Panc1 (cell line): Measurements from ENCODE around the gene ABCA1.

Experiments
- POLR2AphosphoS5 ChIP-seq: IDR thresholded peaks from 2 replicates; pipeline ENCODE4 v1.6.1; 2012; ENCODE audit warnings: mild to moderate bottlenecking, low read depth, low read length, moderate library complexity
- REST ChIP-seq, 2 experiments: IDR thresholded peaks; 2 replicates each; pipeline ENCODE4 v1.6.1; 2011 to 2012; ENCODE audit warnings: low read depth in 2 of 2, control low read depth in 1 of 2, low read length in 1 of 2, mild to moderate bottlenecking in 1 of 2, moderate library complexity in 1 of 2; ENCODE audit not compliant: insufficient read depth in 1 of 2
- SIN3A ChIP-seq: IDR thresholded peaks from 2 replicates; pipeline ENCODE4 v1.6.1; 2012; ENCODE audit warnings: low read depth, mild to moderate bottlenecking, low read length, moderate library complexity, borderline replicate concordance; ENCODE audit not compliant: insufficient read depth
- TF ChIP-seq, protein P1 (sequence below): fragments of 450-650 bp; IDR thresholded peaks from 2 replicates; pipeline ENCODE4 v1.5.1; 2017; ENCODE audit warnings: mild to moderate bottlenecking

DNA sequence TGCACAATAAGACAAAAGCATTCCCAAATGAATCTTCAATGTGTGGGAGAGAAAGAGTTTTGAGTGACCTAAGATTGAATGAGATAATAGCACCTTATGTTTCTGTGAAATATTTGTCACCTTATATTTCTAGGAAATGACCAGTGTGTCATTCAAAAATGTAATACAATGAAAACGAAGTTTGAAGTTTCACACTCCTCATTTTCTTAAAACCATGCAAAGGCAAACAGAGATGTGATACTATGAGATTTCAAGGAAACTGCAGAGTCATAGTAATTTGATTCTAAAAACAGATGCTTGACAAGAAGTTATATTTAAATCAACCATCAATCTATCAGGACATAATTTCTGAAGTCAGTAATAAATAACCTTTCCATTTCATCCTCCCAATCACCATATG lies 13.6 kb upstream of the ABCA1 start:
- TF ChIP-seq, protein P1, sequence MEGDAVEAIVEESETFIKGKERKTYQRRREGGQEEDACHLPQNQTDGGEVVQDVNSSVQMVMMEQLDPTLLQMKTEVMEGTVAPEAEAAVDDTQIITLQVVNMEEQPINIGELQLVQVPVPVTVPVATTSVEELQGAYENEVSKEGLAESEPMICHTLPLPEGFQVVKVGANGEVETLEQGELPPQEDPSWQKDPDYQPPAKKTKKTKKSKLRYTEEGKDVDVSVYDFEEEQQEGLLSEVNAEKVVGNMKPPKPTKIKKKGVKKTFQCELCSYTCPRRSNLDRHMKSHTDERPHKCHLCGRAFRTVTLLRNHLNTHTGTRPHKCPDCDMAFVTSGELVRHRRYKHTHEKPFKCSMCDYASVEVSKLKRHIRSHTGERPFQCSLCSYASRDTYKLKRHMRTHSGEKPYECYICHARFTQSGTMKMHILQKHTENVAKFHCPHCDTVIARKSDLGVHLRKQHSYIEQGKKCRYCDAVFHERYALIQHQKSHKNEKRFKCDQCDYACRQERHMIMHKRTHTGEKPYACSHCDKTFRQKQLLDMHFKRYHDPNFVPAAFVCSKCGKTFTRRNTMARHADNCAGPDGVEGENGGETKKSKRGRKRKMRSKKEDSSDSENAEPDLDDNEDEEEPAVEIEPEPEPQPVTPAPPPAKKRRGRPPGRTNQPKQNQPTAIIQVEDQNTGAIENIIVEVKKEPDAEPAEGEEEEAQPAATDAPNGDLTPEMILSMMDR = no peak
- TF ChIP-seq SIN3A (no peak), REST (IDR thresholded peaks at IDR 0.05; ENCODE audit: insufficient read depth in 1 of 2, low read depth in 2 of 2, low read length in 1 of 2) (no peak), POLR2AphosphoS5 (no peak)
